ENCODE results near the gene PFDN1.

The PFDN1 gene

DNA sequence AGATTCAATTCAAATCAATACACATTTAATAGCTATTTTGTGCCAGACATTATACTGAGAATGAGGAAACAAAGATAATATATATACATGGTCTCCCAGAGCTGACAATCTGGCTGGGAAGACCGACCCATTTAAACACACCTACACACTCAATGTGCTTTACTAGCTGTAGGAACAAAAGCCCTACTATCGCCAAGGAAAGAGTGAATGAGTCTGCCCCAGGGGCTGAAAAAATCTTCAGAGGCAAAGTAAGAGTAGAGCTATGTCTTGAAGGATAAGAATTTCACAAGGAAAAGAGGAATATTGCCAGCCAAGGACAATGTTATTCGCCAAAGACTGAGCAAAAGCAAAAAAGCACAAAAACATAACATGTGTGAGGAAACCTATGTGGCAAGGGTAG is 6.6 kb downstream of the PFDN1 start:
- no peak for DNase-seq (ENCODE audit: low read depth, low spot score)

DNA sequence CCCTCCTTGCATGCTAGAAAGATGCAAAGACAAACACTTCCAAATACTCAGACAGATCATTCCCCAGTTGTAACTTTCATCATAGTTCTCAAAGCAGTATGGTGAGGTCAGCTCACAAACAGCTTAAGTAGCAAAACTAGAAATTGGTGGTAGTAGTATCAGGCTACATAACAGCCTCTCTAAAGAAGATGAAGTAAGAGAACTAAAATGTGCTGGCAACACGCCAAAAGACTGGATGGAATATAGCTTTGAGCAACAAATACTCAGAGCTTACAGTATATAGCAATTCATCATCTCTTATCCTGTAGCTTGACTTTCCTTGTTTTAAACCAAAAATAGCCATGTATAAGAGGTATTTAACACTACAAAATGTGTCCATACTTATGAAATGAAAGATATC is 7.5 kb downstream of the PFDN1 start:
- no peak for DNase-seq (ENCODE audit: low read depth, low spot score)

DNA sequence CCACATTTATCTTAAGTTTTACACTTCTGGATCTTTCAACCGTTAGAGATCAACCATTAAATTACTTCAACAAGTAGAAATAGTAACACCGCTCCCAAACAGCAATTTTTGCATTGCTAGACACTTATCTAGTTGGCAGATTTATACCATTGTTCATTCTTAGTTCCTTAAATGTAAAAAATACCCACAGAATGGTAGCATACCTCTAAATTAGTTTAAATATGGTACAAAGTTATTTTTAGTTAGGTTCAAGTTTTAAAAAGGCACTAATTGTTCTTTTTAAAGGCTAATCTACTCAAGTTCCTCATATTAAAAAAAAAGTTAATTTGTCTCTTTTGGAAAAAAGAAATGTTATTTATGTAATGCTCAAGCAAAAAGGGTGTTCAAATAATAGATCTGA is 8.1 kb downstream of the PFDN1 start:
- no peak for DNase-seq (ENCODE audit: low read depth, low spot score)

DNA sequence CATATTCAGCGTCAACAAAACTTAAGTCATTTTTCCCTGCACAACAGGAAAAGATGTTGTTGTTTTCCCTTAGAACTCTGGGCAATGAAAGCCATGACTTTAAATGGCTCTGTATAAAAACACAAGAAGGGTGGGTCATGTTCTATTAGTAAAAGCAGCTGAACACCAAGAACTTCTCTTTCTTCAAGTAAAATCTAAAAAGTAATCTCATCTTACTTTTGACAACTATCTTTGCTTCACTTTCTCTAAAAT is 9.1 kb downstream of the PFDN1 start:
- no peak for DNase-seq (ENCODE audit: low read depth, low spot score)

DNA sequence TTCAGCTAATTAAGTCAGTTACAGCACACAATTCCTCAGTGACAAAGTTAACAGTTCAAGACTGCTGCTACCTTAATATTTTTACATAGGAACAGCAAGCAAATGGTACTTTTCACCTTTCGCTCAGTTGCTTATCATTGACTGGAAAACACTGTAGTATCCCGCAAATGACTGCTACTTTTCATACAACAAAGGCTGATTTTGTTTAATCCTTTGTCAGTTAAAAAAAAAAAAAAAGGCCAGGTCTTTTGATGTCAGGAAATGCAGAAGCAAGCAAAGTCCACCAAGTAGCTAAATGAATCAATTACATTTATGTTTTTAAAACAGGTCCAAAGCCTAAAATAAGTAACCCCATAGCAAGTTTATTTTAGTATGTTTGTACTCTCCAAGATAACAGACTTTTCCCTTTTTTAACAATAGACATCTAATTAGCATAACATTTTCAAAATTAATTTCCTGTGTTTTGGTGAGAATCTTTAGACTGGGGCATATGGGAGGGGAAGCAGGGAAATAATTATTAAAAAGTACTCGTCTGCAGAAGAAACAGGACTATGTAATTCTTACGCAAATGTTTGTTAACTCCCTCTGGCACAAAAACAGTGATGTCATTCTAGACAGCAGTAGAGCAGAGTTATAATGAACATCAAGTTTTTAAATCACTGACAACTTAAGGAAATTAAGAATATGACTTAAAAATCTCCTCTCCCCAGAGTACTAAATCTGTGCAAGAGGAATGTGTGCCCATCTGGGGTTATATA is 9.6 kb downstream of the PFDN1 start:
- no peak for DNase-seq (ENCODE audit: low read depth, low spot score)

DNA sequence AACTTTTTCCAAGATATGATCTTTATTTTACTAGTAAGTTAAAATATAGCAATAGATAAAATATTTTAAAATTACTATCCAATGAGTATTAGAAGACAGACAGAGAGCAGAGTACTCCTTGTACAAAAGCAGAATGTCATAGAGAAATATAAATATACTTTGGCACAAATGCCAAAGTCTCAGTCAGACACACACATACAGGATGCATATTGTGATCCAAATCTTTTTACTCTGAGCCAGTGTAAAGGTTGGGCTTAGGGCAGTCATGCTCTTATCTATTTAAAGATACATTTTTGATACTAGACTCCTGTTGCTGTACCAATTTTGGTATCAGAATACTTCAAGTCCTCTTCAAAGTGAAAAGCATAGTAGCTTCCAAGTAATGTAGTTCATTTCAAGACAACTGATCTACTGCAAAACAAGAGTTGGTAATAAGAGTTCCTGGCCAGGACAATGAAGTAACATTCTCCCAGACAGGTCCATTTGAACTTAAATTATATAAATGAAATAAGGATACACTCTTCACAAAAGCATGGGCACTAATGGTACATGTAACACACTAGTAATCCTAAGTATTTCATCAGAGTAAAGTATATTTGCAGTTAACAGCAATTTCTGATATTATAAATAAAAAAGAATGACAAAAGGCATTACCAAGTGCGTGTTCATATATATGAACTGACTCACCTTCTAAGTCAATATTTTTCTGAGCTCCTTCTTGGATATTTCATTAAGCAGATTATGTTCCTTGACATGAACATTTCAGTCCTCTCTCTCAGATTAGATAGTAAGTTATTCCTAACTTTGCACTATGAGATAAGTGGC is 10.5 kb downstream of the PFDN1 start:
- no peak for DNase-seq (ENCODE audit: low read depth, low spot score)

DNA sequence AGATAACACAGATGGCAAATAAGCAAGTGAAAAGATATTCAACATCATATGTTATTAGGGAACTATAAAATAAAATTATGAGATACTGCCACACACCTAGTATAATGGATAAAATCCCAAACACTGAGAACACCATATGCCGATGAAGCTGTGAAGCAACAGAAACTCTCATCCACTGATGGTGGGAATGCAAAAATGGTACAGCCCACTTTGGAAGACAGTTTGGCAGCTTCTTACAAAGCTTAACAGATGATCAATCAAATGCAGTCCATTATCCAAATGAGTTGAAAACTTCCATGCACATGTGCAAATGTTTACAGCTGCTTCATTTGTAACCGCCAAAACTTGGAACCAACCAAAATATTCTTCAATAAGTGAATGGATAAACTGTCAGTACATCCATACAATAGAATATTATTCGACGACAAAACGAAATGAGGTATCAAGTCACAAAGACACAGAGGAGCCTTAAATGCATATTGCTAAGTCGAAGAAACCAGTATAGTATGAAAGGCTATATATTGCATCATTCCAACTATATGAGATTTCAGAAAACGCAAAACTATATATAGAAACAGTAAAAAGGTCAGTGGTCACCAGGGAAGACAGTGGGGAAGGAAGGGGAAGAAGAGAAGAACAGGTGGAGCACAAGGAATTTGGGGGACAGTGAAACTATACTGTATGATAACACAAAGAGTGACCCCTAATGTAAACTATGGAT is 14.9 kb downstream of the PFDN1 start:
- DNase-seq (ENCODE audit: low read depth, low spot score): no peak

DNA sequence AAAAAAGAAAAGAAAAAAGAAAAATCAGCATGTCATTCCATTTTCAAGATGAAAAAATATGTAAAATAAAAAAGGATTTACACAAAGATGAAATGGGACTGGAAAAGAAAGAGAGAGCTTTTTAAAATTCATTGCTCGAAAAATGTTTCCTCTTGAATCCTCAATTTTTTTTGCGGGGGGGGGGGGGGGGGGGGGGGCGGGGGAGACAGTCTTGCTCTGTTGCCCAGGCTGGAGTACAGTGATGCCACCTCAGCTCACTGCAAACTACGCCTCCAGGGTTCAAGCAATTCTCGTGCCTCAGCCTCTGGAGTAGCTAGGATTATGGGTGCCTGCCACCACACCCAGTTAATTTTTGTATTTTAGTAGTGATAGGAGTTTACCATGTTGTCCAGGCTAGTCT is 16.5 kb downstream of the PFDN1 start:
- no peak for DNase-seq (ENCODE audit: low read depth, low spot score)

DNA sequence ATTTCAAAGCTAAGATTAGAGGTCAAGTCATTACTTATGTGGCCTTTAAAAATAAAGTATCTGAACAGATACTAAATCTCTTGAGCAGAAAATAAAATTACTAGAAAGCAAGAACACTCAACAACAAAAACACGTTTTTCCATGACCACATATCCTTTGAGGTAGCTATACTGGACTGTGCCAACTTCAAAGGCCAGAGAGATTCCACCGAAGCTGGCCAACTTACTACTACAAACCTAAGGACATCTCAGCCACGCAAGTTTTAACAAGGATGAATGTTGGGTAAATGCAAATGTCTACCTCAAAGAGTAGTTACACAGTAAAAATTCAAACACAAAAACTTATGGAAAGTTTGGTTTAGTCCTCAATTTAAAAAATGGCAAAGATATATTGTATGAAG is 18.9 kb downstream of the PFDN1 start:
- DNase-seq (ENCODE audit: low read depth, low spot score): no peak

DNA sequence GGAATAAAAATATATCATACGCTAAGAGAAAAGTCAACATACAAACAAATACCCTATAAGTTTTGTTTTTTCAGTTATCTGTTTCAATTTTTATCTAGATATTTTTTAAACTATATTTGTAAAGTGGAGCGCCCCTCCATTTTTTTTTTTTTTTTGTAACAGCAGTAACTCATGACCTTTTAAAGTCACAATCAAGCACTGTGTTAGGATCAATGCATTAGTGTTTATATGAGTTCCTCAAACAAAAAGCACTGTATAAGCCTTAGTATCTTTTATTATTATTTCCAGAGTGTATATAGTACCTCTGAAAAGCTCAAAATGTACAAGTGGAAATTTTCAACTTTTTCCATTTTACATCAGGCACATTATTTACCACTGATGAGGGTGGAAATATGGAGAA is 20.6 kb downstream of the PFDN1 start:
- DNase-seq (ENCODE audit: low read depth, low spot score): no peak

DNA sequence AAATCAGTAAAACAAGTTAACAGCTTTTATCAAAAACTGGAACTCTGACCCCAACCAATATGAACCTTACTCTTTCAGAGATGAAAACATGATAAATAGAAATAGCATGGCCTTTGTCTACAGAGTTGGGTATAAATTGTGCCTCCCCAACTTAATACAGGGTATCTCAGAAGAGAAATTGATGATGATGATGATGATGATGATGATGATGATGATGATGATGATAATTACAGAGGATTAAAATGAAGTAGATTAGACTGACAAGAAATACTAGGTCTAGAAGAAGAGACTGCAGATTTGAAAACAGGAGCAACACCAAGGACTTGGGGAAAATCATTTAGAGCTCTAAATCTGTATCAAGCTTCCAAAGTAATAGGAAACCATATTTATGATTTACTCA is 27.1 kb downstream of the PFDN1 start:
- no peak for DNase-seq (ENCODE audit: low read depth, low spot score)

DNA sequence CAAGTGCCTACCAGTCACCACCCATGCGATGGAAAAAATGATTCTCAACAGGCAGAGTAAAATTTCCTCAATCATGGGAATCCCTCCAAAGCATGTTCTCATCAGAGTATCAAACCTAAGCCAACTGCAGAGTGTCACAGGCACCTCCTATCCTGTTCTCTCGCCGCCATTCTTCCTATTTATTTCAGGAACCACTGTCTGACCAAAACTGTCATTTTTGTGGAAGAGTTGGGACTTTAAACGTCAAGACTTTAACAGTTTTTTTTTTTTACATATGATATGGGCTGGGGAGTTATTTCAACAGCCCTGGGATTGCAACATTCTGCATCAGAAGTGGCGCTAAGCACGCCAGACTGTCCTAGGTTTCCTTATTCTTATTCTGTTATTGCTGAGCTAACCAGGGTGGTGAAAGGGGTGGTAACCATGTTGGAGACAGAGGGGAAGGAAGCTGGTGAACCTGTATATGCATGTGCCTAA is 29.5 kb downstream of the PFDN1 start:
- no peak for DNase-seq (ENCODE audit: low read depth, low spot score)

DNA sequence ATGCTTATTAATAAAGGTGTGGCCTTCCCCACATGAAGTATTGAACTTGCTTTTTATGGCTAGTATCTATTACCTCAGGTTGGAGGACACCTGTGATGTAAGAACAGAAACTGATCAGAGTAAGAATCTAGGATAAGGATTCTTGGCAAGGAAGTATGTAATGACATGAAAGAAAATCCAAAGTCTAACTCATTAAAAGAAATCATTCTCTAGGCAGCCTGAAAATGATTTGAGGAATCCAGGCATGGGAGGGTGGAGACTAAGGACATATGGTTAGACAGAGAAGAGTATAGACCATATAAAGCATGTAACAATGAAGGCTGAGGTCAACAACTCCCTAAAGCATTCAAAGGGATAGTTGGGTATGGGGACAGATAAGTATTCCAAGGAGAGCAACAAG is 32.9 kb downstream of the PFDN1 start:
- no peak for DNase-seq (ENCODE audit: low read depth, low spot score)

DNA sequence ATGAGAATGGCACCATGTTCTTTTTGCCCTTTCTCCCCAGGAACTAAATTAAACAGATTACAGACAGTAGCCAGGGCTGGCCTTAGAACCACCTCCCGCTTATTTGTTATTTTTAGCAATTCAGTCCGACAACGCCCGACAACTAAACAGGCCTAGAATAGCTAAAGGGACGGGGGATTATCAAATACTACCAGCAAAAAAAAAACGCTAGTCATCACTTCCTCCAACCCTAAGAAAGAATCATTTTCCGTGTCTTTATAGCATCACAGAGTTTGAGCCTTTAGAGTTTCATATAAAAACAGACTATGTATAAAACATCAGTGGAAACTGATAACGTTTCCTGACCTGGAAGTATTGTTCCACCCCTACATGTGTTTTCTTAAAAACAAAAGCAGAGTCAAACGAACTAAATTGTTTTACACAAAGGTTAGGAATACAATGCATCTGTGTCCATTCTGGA is 35.3 kb downstream of the PFDN1 start:
- no peak for DNase-seq (ENCODE audit: low read depth, low spot score)

DNA sequence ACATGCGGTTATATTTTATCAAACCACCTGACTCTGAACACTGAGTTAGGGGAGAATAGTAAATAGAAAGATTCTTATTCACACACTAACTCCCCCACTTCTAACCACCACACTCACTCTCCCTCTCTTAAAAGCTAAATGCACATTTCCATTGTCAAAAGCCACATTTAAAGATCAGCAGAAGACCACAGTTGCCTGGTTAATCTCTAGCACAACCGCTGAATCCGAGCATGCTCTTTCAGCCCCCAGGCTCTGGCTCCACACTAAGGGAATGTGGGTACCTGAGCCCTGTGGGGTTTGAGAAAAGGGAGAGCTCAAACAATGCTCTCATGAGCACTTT is 35.7 kb downstream of the PFDN1 start:
- no peak for DNase-seq (ENCODE audit: low read depth, low spot score)

DNA sequence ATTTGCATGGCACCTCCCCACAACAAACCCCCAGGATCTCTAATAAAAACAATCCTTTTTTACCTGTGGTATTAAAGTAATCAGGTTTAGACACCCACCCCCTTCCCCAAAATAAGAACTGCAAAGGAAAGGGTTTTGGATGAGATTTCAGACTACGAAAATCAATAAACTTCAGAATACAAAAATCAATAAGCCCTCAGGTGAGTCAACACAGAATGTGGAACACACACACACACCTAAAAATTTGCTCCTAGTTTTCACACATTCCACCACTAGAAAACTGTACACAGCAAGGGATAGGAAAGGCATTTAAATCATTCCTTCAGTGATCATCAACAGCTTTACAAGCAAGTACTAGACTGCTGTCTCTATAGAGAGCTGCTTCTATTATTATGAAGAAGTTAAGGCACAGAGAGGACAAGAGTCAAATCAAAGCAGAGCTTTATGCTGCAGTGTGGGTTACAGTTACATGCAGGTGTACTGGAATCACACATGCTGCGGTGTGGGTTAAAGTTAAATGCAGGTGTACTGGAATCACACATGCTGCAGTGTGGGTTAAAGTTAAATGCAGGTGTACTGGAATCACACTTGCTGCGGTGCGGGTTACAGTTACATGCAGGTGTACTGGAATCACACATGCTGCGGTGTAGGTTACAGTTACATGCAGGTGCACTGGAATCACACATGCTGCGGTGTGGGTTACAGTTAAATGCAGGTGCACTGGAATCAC is 36.3 kb downstream of the PFDN1 start:
- DNase-seq (ENCODE audit: low read depth, low spot score): no peak

DNA sequence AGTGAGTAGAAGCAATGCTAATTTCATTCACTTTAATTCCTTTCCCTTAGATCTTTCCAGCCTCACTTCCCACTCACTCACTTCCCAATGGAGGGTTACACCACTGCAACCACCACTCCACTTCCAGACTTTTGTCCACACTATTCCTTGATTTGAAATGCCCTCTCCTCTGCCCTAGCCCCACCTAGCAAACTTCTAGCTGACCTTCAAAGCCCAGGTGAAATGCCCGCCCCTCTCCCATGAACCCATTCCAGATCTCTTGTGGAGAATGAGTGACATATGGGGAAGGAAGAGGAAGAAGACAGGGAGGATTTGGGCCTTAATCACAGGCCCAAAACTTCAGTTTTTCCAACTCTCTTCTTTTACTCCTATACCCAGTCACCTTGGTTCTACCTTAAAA is 37.1 kb downstream of the PFDN1 start:
- no peak for DNase-seq (ENCODE audit: low read depth, low spot score)

DNA sequence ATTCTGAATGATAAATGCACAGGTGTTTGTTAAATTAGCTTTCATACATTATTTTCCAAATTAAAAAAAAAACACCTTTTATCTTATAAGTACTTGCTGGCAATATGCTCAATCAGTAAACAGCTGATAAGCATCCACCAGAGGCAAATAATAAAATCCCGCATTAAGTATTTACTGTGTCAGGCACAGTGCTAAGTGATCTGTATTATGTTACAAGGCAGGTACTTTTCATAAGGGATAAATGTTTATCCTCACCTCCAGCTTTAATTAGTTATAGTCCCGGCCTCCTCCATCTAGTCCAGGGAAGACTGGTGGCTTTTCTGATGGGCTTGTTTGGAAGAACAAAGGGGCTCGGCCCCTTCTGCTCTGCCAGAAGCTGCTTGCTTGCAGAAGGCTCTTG is 40.1 kb downstream of the PFDN1 start:
- DNase-seq (ENCODE audit: low read depth, low spot score): no peak

DNA sequence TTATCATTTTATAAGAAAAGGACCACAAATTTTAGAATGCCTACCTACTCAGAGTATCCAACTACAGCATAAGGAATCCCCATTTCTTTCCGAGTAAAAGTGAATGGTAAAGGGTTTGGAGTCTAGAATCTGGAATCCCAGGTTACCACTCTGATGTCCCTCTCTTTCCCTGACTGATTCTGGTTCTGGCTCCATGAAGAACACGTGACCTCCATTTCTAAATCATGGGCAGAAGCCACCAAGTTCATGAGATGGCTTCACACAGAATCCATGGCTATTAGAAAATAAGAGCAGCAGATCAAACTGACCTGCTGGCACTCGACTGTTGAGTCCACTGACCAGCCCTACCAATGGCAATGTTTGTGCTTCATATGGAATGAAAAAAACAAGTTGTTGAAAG is 40.7 kb downstream of the PFDN1 start:
- no peak for DNase-seq (ENCODE audit: low read depth, low spot score)

DNA sequence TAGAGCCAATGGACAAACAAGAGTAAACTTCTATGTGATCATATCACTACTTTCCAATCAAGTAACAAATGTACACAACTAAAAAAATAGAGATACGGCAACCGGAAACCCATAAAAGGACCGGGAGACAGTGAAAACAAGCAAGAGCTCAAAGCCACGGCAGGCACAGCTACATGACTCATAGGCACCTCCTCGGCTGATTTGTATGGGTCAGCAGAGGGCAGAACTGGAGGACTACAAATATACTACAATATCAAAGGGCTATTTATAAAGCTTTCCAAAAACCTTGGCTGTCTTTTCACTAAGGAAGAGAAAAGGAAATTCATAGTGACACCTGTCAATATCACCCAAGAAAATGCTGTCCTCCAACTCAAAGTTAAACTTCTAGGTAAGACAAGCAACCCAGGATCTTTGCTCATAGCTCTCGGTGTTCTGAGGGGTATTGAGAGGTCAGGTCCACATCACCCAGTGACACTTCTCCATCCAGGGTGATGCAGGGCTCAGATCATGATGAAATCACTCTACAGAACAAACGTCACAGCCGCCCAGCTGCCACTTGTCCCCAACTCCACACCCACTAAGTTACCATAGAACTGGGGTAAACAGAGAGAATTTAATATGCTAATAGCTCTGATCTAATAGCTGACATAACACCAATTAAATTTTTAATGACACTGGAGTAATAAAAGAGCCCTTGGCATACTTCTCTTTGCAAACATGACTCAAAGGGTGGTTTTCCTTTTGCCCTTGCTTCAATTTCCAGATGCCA is 41.3 kb downstream of the PFDN1 start:
- no peak for DNase-seq (ENCODE audit: low read depth, low spot score)

DNA sequence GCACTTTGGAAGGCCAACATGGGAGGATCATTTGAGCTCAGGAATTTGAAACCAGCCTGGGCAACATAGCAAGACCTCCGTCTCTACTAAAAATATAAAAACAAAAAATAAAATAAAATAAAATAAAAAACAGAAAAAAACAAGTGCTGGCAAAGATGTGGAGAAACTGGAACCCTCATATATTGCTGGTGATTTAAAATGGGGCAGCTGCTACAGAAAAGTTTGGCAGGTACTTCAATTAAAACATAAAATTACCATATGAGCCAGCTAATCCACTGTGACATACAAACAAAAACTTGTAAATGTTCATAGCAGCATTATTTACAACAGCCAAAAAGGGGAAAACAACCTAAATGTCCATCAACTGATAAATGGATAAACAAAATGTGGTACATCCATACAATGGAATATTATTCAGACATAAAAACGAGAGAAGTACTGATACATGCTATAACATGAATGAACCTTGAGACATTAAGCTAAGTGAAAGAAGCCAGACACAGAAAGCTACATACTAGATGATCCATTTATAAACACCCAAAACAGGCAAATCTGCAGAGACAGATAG is 42.7 kb downstream of the PFDN1 start:
- DNase-seq (ENCODE audit: low read depth, low spot score): no peak

Data from iPS DF 19.7 (cell line).